IPS DF 4.7 (cell line): ENCODE measurements around the gene CACNA2D2.

Source experiments
- DNase-seq: peaks from one replicate; pipeline ENCODE4 v3.0.0-alpha.2; 2013; ENCODE audit warnings: low spot score; ENCODE audit errors: extremely low read depth

Gene CACNA2D2

DNA sequence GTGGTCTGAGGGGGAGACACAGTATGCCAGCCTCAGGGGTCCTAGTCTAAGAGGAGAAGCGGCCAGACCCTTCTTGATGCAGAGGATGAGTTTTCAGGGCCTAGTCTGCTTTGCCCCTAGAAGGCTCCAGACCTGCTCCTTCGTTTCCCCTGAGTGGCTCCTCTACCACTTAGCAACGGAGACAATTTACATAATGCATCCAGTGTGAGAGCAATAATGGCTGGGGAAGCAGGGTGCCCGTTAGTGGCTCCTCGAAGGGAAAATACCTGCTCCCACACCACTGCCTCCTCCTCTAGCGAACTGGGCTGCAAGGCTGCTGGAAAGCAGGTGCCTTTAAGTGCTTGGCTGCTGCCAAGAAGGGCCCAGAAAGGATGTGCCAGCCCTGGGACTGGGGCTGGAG, 38.9 kb downstream of the CACNA2D2 start:
- DNase-seq, result no peak

DNA sequence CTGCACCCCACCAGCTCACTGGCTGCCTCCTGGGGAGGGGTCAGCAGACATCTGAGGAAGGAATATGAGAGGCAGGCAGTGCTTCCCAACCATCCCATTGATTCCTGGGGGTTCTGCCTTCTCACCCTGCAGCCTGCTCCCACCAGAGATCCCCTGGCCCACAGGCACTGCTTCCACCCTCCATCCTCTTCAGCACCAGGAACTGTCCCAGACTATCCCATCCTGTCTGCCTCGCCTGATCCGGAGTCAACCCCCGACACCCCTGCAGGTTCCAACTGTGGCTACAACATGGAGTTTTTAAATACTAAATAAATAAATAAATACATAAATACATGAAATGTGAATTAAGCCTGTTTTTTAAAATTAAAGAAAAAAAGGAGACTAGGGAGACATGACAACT, 43.6 kb downstream of the CACNA2D2 start:
- DNase-seq, result no peak

- no peak for DNase-seq
These were observed 45.4 kb downstream of the CACNA2D2 start for GRCh38 chr3:50457988-50458387.

GRCh38 chr3:50455161-50456018, 48.0 kb downstream of the CACNA2D2 start:
- no peak for DNase-seq

DNA sequence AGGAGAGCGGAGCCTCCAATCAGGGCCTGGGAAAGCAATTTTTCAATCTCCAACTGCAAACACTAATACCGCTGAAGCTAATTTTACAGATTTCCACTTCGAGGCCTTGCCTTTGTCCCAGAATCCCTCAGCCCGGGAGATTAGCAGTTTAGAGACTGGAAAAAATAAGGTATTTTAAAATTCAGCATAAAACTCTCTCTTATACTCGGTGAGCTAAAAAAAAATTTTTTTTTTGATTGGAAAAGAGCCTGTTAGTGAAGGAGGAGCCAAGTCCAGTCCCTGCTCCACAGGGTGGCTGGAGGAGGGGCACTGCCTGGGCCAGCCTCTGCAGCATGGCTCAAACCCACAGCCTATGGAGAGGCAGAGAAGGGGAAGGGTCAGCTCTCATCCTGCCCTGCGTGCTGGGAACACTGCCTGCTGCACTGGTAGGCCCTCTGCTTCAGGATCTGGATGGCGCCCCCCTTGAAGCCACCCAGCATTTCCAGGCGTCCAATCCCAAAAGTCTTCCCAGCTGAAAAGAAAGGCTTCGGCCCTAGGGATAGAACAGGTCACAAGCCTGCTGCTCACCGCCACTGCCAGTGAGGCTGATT, 48.9 kb downstream of the CACNA2D2 start:
- no peak for DNase-seq

GRCh38 chr3:50453907-50454306, 49.5 kb downstream of the CACNA2D2 start:
- no peak for DNase-seq

GRCh38 chr3:50450209-50450921, 53.1 kb downstream of the CACNA2D2 start:
- DNase-seq, result no peak

DNA sequence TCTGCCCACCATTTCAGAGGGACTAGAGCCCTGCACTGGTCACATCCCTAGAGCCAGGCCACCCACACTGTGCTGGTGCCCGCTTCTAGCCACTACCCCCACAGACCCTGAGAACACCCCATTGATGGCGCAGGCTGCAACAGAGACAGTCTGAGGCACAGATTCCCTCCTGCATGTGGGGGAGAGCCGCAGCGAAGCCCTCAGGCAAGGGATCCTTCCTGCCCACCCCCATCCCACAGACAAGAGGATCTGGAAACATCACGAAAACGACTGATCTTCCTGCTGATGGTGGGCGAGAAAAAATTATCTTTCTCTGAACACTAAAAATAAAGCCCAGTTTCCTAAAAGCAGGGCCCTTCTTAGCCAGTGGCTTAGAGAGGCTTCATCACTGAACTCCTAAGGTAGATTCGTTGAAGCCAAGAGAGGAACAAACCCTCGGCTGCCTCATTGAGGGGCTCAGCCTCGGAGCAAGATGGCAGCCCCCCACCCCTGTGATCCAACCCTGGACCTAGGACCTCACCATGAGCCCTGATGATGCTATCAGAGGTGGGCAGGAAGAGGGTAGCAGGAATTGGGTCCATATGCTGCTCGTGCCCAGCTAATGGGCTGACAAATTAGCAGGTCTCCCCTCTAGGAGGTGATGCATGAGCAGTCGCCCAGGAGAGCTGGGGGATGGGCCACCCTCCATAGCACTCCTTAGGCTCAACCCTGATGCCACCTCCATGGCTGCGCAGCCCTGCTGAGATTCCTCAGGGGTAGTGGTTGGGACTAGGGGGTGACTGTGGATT, 54.5 kb downstream of the CACNA2D2 start:
- no peak for DNase-seq

DNA sequence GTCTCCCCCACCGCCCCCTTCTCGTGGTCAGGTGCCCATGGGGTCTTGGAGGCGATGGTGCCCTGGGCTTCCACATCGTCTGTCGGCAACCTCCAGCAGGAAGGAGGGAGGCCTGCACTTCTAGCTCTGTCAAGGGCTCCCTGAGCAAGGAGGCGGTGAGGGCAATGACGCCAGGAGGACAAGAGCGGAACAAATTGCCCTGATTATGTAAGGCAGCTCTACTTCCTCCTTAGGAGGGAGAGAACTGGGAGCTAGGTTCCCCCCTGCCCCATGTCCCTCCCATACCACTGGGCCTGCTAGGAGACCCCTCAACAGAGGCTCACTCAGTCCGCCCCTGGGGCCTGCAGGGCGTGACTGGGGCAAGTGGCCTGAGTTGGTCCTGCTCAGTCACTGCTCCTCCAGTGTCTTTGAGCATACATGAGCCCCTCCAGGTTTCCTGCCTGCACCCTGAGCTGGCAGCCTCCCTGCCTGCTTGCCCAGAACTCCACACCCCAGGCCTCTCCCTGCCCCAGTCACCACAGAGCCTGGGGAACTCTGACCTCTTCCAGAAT, 56.1 kb downstream of the CACNA2D2 start:
- no peak for DNase-seq

DNA sequence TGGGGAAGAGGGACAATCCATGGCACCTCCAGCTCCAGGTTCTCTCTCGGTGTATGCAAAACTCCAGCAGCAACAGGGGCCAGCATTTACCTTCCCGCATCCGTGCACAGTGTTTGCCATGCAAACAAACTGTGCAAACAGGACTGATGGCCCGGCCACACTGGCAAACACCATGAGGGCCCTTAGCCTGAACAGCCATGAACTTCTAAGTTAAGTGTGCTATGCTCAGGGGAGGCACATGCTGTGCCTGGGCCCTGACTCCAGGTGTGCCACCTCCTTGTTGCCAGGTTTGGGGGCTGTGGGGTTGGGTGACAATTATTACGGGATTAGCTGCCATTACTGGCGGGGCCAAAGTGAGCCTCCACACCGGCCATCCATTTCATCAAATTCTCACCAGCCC, 57.5 kb downstream of the CACNA2D2 start:
- no peak for DNase-seq

- no peak for DNase-seq
These were observed 58.7 kb downstream of the CACNA2D2 start for GRCh38 chr3:50444782-50445181.

DNA sequence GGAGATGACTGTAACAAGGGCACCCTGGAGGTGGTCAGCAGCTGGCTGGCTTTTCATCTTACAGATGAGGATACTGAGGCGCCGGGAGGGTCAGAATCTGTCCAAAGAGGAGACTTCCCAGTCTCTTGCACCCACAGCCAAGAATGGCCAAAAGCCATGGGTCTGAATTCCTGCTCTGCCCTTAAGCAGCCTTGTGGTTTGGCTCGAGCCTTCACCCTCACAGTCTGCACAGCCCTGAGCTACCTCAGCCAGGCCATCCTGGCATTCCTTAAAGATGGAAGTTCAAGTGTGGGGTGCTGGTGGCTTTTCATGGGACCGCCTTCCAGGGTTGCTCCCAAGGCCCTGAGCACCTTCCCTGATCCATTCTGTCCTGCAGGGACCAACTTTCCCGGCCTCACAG, 59.2 kb downstream of the CACNA2D2 start:
- no peak for DNase-seq

DNA sequence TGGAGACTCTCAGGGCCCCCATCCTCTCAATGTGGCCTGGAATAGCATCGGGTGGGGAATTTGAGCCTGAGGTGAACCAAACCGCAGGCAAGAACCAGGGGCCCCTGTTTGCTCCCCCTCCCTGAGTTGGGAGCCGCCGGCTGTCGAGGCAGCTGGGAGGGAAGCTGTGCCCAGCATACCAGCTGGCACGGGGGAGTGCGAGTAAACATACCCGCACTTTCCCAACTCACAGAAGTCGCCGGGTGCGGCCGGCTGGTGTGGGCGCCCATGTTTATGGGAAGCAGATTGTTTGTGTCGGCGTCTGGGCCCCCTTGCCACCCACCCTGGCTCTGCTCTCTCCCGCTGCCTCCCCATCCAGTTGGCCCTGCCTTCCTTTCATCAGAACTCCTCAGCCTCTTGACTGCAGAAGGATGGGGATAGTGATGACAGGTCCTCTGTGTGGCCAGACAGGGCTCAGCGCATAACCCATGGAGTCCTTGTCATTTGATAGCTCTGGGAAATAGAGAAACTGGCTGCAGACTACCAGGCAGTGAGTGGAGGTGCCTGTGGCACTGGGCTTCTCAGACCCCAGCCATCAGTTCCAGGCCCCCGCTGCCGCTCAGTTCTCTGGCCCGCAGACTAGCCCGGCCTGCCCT, 60.4 kb downstream of the CACNA2D2 start:
- DNase-seq, result no peak

DNA sequence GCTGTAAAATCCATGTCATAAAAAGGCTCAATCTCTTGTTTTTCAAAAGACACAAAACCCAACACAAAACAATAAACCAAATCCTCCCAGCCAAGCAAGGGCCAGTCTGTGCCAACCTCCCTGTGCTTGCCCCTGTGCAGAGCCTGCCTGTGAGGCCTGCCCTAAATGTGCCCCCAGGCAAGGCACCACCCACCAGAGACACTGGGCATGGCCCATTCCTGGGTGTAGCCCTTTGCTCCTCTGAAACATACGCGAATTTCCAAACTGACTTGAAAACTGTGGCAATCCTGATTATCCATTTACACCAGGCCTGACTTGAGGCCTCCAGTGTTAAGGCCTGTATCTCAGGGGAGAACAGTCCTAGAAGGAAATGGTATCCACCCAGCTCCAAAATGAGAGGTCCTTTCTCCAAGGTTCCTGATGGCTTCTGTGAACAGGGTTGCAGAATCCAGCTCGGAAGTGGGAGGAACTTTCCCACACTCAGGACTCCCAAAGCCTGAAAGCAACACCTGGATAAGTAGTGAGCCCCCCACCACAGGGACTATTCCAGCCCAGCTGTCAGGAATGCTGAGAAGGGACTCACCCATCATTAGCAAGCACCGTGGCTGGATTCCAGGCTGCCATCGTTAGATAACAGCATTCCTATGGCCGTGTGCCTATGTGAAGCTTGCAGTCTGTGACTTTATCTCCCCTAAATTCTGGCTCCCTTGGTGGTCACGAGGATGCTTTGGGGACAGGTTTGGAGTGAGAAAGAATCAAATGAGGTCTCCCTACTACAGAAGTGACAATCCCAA, 61.8 kb downstream of the CACNA2D2 start:
- no peak for DNase-seq

DNA sequence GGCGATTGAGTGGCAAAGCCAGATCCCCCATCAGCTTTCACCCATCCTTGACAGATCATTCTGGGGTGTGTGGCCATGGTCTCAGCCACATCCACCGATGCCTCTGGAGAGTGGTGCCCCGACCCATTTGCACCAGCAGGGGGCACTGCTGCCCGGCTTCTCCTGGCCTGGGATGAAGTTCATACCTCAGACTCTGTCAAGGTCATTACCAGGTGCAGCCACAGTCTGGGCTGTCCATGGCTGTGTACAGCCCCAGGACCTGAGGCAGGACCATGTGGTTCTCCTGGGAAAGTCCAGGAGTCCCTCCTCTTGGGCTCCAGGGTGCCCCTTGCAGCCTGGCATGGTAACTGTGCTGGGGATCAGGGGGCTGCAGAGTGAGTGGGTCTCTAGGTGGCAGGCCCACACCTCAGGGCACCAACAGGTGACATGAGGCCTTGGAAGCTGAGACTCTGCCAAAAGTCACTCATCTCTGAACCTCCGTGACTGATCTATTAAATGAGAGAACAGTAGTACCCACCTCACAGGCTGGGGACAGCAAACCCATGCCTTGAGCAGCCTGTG, 67.2 kb downstream of the CACNA2D2 start:
- DNase-seq, result no peak

DNA sequence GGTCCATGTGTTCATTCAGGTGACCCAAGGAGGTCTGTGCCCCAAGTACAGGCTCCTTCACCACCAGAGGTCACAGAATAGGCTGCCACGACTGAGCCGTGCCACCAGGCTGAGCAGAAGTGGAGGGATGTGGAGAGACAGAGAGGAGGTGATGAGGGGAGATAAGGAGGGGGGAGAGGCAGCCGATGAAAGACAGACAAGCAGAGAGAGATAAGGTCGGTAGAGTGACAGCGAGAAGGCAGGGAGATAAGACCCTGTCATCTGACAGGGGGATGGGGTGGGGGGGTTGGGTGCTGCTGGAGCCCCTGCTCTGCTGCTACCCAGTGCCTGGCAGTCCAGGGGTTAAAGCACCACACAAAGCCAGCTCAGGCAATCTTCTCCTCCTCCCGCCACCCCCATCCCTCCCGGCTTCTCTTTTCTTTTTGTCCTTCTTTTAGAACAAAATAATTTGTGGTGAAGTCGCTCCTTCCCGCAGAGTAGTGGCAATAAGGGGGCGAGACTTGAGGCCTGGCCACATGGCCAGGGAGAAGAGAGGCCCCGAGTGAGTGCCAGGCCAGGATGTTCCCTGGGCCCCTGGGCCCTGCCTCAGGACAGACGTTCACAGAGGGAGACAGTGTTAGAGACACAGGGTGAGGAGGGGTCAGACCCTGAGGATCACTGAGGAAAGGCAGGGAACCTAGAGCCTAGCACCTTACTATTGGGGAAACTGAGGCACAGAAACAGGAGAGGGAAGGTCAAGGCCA, 67.9 kb downstream of the CACNA2D2 start:
- no peak for DNase-seq

- DNase-seq, result no peak
These were observed 69.5 kb downstream of the CACNA2D2 start for GRCh38 chr3:50433954-50434353.

GRCh38 chr3:50430950-50431435, 72.4 kb downstream of the CACNA2D2 start:
- no peak for DNase-seq

DNA sequence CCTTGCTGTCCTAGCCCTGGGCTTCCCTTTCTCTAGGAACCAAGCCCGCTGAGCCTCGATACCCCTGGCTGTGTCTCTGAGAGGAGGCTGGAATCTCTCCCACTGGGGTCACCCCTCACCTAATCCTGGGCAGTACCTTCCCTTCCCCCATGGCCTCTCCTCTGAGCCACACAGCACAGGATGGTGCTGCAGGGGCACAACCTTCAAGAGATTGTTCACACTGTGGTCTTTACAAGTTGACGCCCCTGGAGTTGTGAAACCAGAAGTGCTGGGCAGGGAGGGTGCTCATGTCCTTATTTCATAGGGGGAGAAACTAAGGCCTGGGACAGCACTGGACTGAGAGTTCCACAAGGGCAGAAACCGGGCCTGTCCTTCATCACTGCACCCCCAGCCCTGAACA, 73.2 kb downstream of the CACNA2D2 start:
- DNase-seq, result no peak
